KOPT-K1 (cell line): Measurements from ENCODE around the gene PRPF6.
"Not testable (repeated sequence)": the region's sequence is repeated elsewhere in the genome, so short reads cannot be mapped to it uniquely, and the experiment has no call there.

Experiments
- H3K27ac ChIP-seq: fragments of 200-600 bp; sonication (generic); 2 replicates; pipeline ENCODE4 v1.5.1; 2016; ENCODE audit warnings: antibody characterized with exemption, mild to moderate bottlenecking, low read depth, low read length; ENCODE audit not compliant: poor library complexity, severe bottlenecking
- H3K36me3 ChIP-seq: fragments of 200-600 bp; sonication (generic); 2 replicates; pipeline ENCODE4 v1.5.1; 2017; ENCODE audit warnings: antibody characterized with exemption, mild to moderate bottlenecking, low read length, moderate library complexity; ENCODE audit not compliant: insufficient read depth
- H3K9me3 ChIP-seq: fragments of 200-600 bp; sonication (generic); 2 replicates; pipeline ENCODE4 v1.5.1; 2017; ENCODE audit warnings: antibody characterized with exemption, low read length, mild to moderate bottlenecking; ENCODE audit not compliant: insufficient read depth, poor library complexity, severe bottlenecking

Gene PRPF6

GRCh38 chr20:63963784-63964301, 17.1 kb upstream of the PRPF6 start:
- H3K9me3 ChIP-seq: peaks cover 54% of the 10 kb centered on the region
- peaks cover 80% of the 10 kb centered on the region for H3K36me3 ChIP-seq
- H3K27ac ChIP-seq: no peak overlapping the region

GRCh38 chr20:63964412-63964811, 16.5 kb upstream of the PRPF6 start:
- Histone ChIP-seq H3K27ac (no peak overlapping the region), H3K36me3 (peaks cover 75% of the 10 kb centered on the region)

GRCh38 chr20:63966172-63966943, 14.6 kb upstream of the PRPF6 start:
- peaks cover 54% of the 10 kb centered on the region for H3K9me3 ChIP-seq
- H3K27ac ChIP-seq: no peak overlapping the region
- peaks cover 62% of the 10 kb centered on the region for H3K36me3 ChIP-seq

More at GRCh38 chr20:63964412-63964811, 16.5 kb upstream of the PRPF6 start:
- H3K9me3 ChIP-seq: peaks cover 54% of the 10 kb centered on the region

- H3K27ac ChIP-seq: no peak overlapping the region
These were observed 14.0 kb upstream of the PRPF6 start for GRCh38 chr20:63966944-63967322.

GRCh38 chr20:63967330-63968135, 13.4 kb upstream of the PRPF6 start:
- Histone ChIP-seq H3K36me3 (peaks cover 50% of the 10 kb centered on the region), H3K9me3 (peaks cover 54% of the 10 kb centered on the region), H3K27ac (no peak overlapping the region)

More at GRCh38 chr20:63966944-63967322, 14.0 kb upstream of the PRPF6 start:
- H3K36me3 ChIP-seq: peaks cover 56% of the 10 kb centered on the region
- H3K9me3 ChIP-seq: peaks cover 54% of the 10 kb centered on the region

GRCh38 chr20:63968136-63968927, 12.6 kb upstream of the PRPF6 start:
- H3K27ac ChIP-seq: peak overlapping the region; percentile 87
- peaks cover 42% of the 10 kb centered on the region for H3K36me3 ChIP-seq

GRCh38 chr20:63968928-63969760, 11.8 kb upstream of the PRPF6 start:
- peaks cover 34% of the 10 kb centered on the region for H3K36me3 ChIP-seq
- H3K27ac ChIP-seq: peak overlapping the region; percentile 87

More at GRCh38 chr20:63968136-63968927, 12.6 kb upstream of the PRPF6 start:
- peaks cover 49% of the 10 kb centered on the region for H3K9me3 ChIP-seq

GRCh38 chr20:63969838-63970713, 10.9 kb upstream of the PRPF6 start, which contains the start of gene ZNF512B:
Gene ZNF512B (minus strand): TSS chr20:63969930. CDS start chr20:63967950, 1,980 bp downstream.
- peak within 1 kb of the TSS; percentile 87 for H3K27ac ChIP-seq
- peaks cover 28% of the 10 kb centered on the region for H3K36me3 ChIP-seq
- H3K9me3 ChIP-seq: peaks cover 32% of the 10 kb centered on the region

More at GRCh38 chr20:63968928-63969760, 11.8 kb upstream of the PRPF6 start:
- peaks cover 41% of the 10 kb centered on the region for H3K9me3 ChIP-seq

GRCh38 chr20:63970714-63971431, 10.1 kb upstream of the PRPF6 start:
- no peak overlapping the region for H3K27ac ChIP-seq
- peaks cover 27% of the 10 kb centered on the region for H3K36me3 ChIP-seq
- peaks cover 29% of the 10 kb centered on the region for H3K9me3 ChIP-seq

- peaks cover 16% of the 10 kb centered on the region for H3K36me3 ChIP-seq
- peaks cover 18% of the 10 kb centered on the region for H3K9me3 ChIP-seq
- not testable (repeated sequence) for H3K27ac ChIP-seq
These were observed 9.0 kb upstream of the PRPF6 start for GRCh38 chr20:63971960-63972311.

GRCh38 chr20:63972312-63973159, 8.4 kb upstream of the PRPF6 start:
- H3K27ac ChIP-seq: no peak overlapping the region
- H3K9me3 ChIP-seq: peaks cover 12% of the 10 kb centered on the region

GRCh38 chr20:63973160-63973479, 7.8 kb upstream of the PRPF6 start:
- H3K9me3 ChIP-seq: peaks cover 6% of the 10 kb centered on the region
- H3K36me3 ChIP-seq: peaks cover 5% of the 10 kb centered on the region
- no peak overlapping the region for H3K27ac ChIP-seq

More at GRCh38 chr20:63972312-63973159, 8.4 kb upstream of the PRPF6 start:
- H3K36me3 ChIP-seq: peaks cover 10% of the 10 kb centered on the region
